NT2/D1 (cell line): ENCODE measurements around the gene TMEM116.

ENCODE experiments used
- SUZ12 ChIP-seq: IDR thresholded peaks from 2 replicates; pipeline ENCODE4 v1.6.1; 2011; ENCODE audit not compliant: insufficient read length, insufficient read depth; ENCODE audit errors: extremely low read depth
- YY1 ChIP-seq: IDR thresholded peaks from 2 replicates; pipeline ENCODE4 v1.6.1; 2011; ENCODE audit not compliant: insufficient read length, insufficient read depth
- ZNF274 ChIP-seq: IDR thresholded peaks from 2 replicates; pipeline ENCODE4 v1.6.1; 2011; ENCODE audit warnings: mild to moderate bottlenecking, low read depth, low read length

- TF ChIP-seq ZNF274 = no peak
- no peak for TF ChIP-seq YY1
- no peak for TF ChIP-seq SUZ12
Measured at GRCh38 chr12:111953455-111953854, 59.5 kb downstream of the TMEM116 start.
